ENCODE results near the gene CNNM2.

Gene CNNM2

DNA sequence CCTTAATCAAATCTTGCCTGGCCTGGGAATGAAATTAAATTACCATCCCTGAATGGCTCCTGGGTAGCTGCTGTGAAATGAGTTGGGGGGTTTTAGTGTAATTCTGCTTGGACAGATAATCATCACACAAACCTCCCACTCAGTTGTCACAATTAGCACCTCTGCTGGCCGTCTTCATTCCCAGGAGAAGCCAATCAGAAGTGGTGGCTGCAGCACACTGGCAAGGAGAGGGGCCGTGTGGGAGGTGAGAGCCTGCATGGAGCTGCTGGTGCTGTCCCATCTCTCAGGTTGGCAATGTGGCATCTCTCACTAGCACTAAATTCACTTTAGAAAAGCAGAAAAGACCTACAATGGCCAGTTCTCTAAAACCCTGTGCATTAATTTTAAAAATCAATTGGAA lies 182.5 kb downstream of the CNNM2 start:
- DNase-seq (ENCODE audit: low read depth), result no peak
- H3K4me3 ChIP-seq (ENCODE audit: low read depth, low read length), result no peak overlapping the region
- TF ChIP-seq, protein P1, sequence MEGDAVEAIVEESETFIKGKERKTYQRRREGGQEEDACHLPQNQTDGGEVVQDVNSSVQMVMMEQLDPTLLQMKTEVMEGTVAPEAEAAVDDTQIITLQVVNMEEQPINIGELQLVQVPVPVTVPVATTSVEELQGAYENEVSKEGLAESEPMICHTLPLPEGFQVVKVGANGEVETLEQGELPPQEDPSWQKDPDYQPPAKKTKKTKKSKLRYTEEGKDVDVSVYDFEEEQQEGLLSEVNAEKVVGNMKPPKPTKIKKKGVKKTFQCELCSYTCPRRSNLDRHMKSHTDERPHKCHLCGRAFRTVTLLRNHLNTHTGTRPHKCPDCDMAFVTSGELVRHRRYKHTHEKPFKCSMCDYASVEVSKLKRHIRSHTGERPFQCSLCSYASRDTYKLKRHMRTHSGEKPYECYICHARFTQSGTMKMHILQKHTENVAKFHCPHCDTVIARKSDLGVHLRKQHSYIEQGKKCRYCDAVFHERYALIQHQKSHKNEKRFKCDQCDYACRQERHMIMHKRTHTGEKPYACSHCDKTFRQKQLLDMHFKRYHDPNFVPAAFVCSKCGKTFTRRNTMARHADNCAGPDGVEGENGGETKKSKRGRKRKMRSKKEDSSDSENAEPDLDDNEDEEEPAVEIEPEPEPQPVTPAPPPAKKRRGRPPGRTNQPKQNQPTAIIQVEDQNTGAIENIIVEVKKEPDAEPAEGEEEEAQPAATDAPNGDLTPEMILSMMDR (IDR thresholded peaks at IDR 0.05; ENCODE audit: low read depth, low read length, missing control alignments), result no peak

DNA sequence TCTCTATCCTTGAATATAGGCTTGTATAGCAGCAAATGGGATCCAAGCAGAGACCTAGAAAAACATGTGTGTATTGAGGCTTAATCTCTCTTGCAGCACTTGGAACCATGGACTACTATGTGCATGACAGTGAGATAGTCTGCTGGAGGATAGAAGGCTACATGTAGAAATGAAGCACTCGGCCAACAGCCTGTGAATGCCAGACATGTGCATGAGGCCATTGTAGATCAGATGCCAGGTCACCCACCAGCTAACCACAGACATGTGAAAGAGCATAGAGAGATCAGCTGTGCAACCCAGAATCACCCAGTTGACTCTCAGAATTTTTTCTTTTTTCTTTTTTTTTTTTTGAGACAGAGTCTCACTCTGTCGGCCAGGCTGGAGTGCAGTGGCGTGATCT lies 184.1 kb downstream of the CNNM2 start:
- DNase-seq (ENCODE audit: low read depth), result no peak
- no peak overlapping the region for H3K4me3 ChIP-seq (ENCODE audit: low read depth, low read length)
- TF ChIP-seq, protein P1 (IDR thresholded peaks at IDR 0.05; ENCODE audit: low read depth, low read length, missing control alignments), result no peak

DNA sequence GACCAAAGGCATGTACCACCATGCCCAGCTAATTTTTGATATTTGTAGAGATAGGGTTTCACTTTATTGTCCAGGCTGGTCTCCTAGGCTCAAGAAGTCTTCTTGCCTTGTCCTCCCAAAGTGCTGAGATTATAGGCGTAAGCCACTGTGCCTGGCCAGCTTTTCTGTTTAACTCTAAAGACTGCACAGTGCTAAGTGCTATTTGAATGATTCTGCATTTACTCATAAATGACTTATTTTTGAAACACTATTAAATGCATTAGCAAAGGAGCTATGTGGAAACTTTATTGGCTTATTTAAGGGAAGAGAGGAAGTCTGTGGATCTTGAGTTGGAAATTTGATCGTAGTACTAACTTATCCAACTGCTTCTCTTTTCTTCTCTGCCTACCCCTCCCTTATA lies 185.9 kb downstream of the CNNM2 start:
- H3K4me3 ChIP-seq (ENCODE audit: low read depth, low read length), result no peak overlapping the region

DNA sequence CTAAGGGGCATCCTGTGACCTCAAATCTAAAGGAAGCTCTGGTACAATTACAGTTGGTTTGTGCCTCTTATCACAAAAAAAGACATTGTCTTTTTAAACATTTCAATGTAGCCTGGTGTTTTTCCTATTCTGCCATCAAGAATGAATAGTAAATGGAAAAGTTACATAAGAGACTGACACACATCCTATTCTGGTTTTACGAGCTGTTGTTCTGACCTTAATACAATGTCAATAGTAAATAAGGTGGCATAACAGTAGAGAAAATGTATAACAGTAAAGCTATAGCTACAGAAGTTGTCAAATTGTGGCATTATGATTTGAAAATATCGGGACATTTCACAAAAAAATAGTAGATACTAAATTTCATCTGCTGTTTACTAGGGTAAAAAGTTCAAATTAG lies 186.6 kb downstream of the CNNM2 start:
- DNase-seq (ENCODE audit: low read depth), result no peak
- TF ChIP-seq, protein P1 (IDR thresholded peaks at IDR 0.05; ENCODE audit: low read depth, low read length, missing control alignments), result no peak
- no peak overlapping the region for H3K4me3 ChIP-seq (ENCODE audit: low read depth, low read length)

More for the DNA sequence above, 185.9 kb downstream of the CNNM2 start:
- no peak for DNase-seq (ENCODE audit: low read depth)
- TF ChIP-seq, protein P1 (IDR thresholded peaks at IDR 0.05; ENCODE audit: low read depth, low read length, missing control alignments), result no peak

DNA sequence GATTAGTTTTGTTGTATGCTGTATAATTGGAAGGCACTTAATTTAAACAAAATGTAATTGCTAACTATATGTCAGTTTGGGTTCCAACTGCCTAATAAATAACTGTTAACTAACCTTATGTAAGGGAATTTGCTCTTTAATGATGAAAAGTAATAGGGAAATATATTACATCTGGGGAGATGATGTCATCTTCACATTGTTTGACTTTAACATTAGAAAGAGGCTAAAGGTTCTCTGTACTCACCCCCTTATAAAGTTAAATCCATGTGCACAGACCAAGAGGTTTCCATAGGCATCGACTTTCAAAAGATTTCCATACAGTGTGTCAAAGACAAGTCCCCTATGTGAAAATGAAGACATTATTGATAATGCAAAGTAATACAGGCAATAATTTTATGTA lies 187.4 kb downstream of the CNNM2 start:
- TF ChIP-seq, protein P1 (IDR thresholded peaks at IDR 0.05; ENCODE audit: low read depth, low read length, missing control alignments), result no peak
- H3K4me3 ChIP-seq (ENCODE audit: low read depth, low read length), result no peak overlapping the region

DNA sequence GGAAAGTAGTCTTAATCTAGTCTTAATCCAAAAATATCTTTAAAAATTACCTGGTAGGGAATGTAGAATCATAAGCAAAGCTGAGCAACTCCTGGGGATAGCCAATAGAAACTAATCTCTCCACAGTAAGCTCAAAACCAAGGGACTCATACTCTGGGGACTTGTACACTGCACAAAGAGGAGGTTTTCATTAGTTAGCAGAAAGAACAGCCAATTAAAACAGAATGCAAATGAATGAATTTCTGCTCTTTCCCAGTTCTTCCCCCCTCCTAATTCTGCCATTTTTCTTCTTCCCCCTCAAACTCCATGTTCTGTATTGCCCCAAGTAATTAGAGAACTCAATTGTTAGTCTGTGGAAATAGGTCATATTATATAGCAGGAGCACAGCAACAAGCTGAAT lies 188.4 kb downstream of the CNNM2 start:
- TF ChIP-seq, protein P1 (IDR thresholded peaks at IDR 0.05; ENCODE audit: low read depth, low read length, missing control alignments), result no peak
- no peak for DNase-seq (ENCODE audit: low read depth)
- no peak overlapping the region for H3K4me3 ChIP-seq (ENCODE audit: low read depth, low read length)

More for the DNA sequence above, 187.4 kb downstream of the CNNM2 start:
- no peak for DNase-seq (ENCODE audit: low read depth)

DNA sequence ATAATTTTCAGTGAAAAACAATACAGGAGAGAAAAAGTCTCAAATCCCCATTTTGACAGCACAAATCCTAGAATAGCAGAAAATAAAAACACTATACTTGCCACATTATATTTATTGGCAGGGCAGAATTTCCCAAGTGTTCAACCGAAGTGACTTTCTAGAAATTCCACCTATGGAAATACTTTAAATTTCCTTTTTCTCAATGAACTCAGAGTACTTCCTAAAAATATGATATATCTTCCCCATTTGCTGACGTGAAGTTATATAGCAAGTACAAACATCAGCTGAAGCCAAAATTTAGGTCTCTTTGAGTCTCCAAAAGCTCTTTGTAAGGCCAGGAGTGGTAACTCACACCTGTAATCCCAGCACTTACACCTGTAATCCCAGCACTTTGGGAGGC lies 191.7 kb downstream of the CNNM2 start:
- TF ChIP-seq, protein P1 (IDR thresholded peaks at IDR 0.05; ENCODE audit: low read depth, low read length, missing control alignments), result no peak
- DNase-seq (ENCODE audit: low read depth), result no peak
- H3K4me3 ChIP-seq (ENCODE audit: low read depth, low read length), result no peak overlapping the region

Data from GM12864 (cell line).